IMR-90 (cell line): ENCODE measurements around the gene FAM81A.

Experiments used
- CTCF ChIP-seq: conservative IDR thresholded peaks from 2 replicates; pipeline ENCODE4 v1.5.1; 2012; ENCODE audit warnings: mild to moderate bottlenecking, low read depth, low read length, improper control_type of control experiment
- MAFK ChIP-seq: IDR thresholded peaks from 2 replicates; pipeline ENCODE4 v1.6.1; 2012; ENCODE audit warnings: low read depth, low read length, improper control_type of control experiment
- MXI1 ChIP-seq: IDR thresholded peaks from 2 replicates; pipeline ENCODE4 v1.6.1; 2012; ENCODE audit warnings: low read depth, mild to moderate bottlenecking, low read length, moderate library complexity, borderline replicate concordance
- POLR2A ChIP-seq: IDR thresholded peaks from 2 replicates; pipeline ENCODE4 v1.6.1; 2012; ENCODE audit warnings: mild to moderate bottlenecking, low read depth, low read length
- RAD21 ChIP-seq: IDR thresholded peaks from 2 replicates; pipeline ENCODE4 v1.6.1; 2012; ENCODE audit warnings: low read length, improper control_type of control experiment

- TF ChIP-seq POLR2A (no peak), CTCF (peak; percentile 73), MAFK (no peak), MXI1 (no peak), RAD21 (peak; percentile 66)
These were observed 94.9 kb downstream of the FAM81A start for GRCh38 chr15:59532770-59533379.
